ENCODE results near the gene ARMC3.
"Not testable (repeated sequence)": the region's sequence is repeated elsewhere in the genome, so short reads cannot be mapped to it uniquely, and the experiment has no call there.

ARMC3 gene

DNA sequence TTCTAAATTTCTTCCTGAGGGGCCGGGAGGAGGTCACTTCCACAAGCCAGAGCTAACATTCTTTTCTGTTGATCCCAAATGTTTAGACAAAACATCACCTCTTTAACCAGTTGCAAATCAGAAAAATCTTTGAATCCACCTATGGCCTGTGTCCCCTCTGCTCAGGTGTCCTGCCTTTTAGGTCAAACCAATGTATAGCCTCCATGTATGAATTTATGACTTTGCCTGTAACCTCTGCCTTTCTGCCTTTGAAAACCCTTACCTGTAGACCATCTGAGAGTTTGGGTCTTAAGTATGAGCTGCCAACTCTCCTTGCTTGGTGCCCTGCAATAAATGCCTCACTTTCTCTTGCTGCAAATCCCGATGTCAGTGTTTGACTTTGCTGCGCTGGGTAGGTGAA lies 123.4 kb downstream of the ARMC3 start:
- no peak for DNase-seq (ENCODE audit: low spot score)

DNA sequence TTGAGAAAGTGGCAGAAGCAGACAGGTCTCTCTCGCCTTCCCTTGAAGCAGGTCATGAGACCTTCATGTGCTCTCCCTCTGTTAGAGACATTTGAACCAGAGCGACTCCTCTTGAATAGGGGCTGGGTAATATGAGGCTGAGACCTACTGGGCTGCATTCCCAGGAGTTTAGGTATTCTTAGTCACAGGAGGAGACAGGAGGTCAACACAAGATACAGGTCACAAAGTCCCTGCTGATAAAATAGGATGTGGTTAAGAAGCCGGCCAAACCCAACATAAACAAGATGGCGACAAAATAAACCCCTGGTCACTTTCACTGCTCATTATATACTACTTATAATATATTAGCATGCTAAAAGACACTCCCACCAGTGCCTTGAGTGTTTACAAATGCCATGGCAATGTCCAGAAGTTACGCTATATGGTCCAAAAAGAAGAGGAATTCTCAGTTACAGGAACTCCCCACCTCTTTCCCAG lies 124.0 kb downstream of the ARMC3 start:
- DNase-seq (ENCODE audit: low spot score), result no peak

DNA sequence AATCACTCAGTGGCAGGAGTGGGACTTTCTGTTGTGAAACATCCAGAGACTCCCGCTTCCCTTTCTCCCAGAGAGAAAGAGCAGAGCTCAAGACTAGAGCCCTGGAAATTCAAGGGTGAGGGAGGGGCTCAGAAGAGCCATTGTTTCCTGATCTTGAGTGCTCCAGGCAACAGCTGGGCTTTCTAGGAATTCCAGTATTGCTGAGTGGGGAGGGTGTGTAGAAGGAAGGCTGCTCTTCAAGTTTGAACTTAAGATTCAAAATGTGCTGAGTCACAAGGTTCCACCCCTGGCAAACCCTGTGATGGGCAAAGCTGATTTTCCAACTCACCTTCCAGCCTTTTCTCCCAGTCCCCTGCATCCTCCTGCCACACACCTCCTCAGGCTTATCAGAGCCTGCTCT lies 125.2 kb downstream of the ARMC3 start:
- no peak for DNase-seq (ENCODE audit: low spot score)

DNA sequence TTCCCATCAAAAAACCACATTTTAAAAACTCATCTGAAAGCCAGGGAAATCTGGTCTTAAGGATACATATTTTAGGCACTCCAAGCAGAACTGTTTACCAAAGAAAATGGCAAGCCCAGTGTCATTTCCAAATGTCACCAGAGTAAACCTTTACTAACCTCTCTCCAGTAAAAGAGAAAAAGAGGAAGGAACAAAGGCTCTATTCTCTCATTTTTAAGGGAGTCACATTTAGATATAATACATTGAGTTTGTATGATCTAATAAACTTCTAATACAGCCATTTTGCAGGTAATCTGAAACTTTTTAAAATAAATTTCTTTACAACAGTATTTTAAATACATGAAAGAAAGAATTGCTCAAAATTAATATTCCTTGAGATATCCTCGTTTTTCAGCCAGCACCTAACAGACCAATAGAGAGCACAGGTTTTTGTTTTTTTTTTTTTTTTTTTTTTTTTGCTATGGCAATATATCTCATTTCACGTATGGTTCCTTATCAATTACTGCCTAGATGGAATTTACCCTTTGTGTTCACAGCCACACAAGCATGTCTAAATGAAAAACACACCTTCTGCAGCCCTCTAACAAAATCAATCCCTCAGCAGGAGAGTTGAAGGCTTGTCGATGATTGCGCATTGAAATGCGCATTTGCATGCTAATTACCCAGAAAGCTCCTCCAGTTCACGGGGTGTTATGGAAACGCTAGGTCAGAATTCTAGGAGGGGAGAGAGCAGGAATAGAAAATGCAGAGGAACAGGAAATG lies 127.8 kb downstream of the ARMC3 start:
- no peak for DNase-seq (ENCODE audit: low spot score)

DNA sequence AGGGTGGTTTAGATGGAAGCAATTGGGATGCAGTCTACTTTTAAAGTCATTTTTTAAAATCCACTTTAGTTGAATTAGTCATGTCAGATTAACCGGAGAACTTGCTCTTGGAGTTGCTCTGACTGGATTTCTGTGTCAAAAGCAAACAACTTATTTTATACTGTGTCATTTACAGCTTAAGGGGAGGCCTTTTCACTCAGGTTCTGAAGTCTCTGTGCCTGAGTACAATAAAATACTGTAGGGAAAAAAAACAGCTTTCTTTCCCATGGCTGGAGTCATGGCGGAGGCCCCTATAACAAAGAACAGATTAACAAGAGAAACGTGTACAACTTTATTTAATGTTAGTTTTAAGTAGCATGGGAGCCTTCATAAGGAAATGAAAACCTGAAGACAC lies 128.3 kb downstream of the ARMC3 start:
- no peak for DNase-seq (ENCODE audit: low spot score)

DNA sequence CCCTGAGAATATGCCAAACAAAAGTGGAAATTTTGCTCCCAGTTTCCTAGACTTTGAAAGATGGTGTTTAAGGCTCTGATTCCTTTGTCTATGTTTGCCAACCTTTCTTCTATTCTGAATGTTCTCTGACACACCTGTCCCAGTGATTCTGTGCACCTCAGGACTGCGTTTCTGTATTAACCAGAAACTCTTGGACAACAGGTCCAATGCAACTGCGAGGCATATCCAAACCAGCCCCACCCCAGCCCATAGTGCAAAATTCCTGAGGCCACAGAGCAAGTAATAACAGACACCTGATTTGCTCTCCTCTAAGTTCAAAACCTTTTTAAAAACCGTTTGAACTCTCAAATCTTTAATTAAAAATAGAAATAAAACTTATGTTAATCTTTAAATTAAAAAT lies 130.5 kb downstream of the ARMC3 start:
- DNase-seq (ENCODE audit: low spot score), result no peak

DNA sequence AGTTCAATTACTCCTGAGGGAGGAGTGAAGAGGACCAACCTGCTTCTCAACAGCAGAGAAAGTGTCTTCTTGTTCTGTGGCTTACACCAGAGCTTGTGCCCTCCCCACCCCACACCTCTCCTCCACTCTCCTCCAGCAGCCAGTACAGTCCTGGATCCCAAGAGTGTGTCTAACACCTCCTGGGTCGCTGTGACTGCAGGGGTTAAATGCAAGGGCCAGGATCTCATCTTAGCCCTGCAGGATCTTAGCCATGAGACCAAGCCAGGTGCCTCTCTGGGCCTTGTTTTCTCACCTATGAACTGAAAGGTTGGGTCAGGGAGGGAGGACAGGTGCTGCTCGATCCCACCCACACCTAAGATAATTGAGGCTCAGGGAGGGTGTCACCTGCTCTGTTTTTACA lies 133.1 kb downstream of the ARMC3 start:
- DNase-seq (ENCODE audit: low spot score), result no peak

DNA sequence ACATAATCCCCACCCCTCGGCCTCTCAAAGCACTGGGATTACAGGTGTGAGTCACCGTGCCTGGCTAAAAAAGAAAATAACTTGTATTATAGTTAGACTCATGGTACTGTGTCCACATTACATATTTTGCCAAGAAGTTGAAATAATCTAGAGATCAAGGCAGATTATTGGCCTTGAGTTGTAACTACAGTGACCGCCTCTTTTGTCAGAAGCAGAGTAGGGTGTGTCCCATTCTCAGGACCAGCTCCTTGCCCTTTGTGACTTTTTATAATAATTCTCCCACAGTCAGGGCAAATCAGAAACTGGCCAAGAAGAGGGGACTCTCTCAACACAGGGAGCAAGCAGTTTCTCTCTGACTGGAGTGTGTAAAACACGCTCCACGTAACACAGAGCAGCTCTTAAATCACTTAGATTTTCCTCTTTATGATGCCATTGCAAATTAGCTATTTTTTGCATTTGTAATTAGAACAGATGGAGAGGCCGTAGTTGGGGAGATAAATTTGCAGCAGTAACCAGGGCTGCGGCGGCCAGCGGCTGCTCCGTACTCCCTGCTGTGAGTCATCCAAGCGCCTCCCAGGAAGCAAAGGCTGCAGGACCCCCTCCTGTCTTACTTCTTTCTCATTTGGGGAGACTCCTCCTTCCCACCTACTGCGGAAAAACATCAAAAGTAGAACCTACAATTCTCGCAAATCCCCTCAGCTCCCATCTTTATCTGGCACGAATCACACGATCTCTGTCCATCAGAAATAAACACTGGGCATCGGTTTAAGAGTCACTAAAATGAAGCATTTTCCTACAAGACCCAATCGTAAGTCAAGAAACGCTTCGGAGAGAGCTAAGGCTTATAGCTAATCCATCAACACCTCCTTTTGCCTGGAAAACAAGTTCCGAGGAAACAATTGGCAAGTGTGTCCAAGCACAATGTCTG lies 135.5 kb downstream of the ARMC3 start:
- peak; percentile 64 for DNase-seq (ENCODE audit: low spot score)

DNA sequence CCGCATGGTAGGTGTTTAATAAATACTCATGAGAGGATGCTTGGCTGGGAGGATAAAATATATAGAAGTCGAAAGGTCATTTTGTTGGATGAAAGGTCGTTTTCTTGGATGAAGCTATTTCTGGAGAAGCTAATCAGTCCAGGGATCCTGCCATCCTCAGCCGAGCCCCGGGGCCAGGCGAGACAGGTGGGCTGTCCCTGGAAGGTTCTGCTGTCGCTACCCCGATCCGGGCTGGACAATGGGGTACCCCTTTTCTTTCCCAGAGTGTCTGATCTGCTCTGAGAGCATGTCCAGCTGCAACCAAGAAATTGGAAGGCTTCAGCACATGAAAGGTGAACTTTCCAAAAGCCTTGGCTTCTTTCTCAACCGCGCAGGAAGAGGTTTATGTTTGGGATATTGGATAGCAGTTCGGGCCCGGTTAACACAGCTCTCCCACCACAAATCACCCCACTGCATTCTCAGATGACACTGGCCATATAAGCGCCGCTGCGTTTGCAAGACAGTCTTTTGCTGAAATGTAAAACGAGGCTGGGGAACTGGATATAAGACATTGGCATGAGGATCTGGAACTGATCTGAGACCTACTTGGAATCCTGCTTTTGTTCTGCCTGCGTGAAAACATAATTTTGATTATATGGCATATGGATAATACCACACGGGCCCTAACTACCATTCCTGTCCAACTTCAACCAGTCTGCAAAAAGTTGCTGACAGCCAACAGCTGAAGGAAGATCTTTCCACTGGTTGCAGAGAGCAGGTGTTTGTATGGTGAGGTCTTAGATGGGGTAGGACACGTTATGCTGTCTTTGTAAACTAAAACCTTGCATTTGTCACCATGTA lies 136.3 kb downstream of the ARMC3 start:
- DNase-seq (ENCODE audit: low spot score), result no peak

DNA sequence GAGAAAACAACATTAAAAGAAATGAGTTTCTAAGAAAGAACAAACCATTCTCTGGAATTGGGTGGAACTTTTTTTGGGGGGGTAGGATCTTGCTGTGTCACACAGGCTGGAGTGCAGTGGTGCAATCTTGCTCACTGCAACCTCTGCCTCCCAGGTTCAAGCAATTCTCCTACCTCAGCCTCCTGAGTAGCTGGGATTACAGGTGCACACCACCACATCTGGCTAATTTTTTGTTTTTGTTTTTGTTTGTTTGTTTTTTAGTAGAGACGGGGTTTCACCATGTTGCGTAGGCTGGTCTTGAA lies 136.9 kb downstream of the ARMC3 start:
- not testable (repeated sequence) for DNase-seq (ENCODE audit: low spot score)

DNA sequence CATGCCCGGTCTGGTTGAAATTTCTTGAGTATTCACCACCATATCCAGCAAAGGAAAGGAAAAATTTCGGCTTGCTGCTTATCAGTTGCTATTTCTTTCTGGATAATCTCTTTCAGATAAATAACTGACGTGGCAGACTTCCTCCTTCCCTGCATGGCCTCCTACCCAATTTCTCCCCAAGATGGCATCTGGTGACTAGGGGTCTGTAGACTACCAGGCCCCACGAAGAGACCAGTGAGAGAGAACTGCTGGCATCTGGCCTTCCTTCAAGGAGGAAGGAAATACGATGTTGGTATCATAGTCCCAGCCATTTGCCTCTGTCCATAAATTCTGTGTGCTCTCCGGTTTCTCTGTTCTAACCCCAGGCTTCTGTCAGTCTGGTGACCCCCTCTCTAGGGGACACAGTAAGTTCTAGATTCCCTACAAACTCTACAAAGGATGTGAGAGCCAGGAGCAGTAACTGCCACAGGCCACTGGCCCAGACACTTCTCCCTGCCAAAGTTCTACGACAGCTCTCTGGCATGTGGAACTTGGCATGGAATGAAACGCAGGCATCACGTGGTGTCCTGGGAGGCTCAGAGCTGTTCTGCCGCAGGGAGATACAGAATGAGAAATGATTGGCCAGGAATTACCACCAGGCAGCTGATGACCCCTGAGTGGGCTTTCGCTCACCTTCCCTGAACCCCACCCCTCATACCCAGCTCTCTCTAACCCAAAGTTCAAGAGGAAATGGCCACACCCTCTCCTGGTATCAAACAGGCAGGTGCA lies 137.5 kb downstream of the ARMC3 start:
- DNase-seq (ENCODE audit: low spot score), result peak; percentile 93

DNA sequence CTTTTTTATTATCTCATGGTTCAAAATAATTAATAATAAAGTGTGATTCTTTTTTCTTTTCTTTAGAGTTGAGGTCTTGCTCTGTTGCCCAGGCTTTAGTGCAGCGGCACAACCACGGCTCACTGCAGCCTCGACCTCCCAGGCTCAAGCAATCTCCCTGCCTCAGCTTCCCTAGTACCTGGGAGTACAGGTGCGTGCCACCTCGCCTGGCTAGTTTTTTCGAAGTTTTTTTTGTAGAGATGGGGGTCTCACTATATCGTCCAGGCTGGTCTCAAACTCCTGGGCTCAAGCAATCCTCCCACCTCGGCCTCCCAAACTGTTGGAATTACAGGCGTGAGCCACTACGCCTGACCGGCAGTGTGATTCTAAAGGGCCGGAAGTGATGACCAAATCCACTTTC lies 139.5 kb downstream of the ARMC3 start:
- no peak for DNase-seq (ENCODE audit: low spot score)

DNA sequence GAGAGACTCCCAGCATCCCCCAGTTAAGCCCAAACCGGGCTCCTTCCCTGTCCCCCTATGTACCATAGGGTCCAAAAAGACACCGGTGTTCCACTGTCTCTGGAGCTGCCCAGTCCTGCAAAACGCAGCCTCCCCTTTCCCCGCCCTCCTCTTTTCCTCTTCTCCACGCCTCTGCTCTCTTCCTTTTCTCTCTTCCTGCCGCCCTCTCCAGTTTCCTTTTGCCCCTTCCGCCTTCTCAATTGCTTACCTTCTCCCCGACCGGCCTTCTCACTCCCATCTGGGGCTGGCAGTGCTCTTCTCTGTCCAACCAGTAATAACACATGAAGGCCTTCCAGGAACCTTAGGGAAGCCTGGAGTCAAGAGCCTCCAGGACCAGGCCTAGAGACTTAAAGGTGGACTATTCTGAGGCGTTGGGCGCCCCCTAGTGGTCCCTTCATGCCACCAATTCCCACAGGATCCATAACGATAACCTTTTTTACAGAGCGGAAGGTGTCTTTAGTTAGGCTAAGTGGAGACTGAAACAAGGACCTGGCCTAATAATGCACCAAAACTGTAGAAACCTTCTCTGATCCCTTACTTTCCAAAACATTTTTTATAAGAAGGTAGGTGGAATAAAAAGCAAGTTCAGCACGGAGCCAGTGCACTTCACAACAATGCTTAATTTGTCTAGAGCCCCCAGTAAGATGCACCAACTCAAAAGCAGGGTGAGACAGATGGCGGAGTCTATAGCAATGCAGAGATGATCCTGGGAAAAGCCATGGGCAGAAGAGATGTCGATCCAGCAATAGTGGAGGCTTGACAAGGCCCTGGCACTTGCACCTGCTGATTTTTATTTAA lies 140.3 kb downstream of the ARMC3 start:
- peak; percentile 76 for DNase-seq (ENCODE audit: low spot score)

DNA sequence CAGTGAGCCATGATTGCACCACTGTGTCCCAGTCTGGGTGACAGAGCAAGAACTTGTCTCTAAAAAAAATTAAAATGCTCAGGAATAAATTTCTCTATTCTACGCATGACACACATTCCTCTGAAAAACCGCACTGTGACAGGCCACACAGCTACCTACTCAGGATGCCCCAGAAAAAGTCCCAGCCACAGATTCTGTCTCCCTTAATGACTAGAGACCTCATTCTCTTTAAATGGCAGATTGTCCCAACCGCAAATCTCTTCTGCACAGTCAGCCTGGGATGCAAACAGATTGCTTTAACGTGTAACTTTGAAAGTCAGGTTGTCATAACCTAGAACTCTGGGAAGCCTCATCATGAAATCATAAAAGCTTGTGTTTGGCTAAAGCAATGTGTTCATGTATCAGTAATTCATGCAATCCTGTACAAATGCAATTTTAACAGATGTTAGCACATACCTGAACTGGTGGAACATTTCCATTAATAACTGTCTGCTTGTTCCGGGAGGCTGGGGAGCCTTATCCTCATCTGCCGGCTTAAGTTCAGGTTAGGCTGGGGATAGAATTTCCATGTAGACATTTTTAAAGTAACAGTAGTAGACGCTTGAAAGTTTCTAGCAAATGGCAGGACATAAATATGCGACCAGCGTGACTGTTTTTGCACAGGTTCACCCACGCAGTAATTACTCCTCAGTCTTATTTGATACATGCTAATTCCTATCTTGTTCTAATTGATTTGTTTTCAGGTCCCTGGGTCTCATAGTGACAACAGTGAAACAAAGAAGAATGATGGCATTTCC lies 141.4 kb downstream of the ARMC3 start:
- DNase-seq (ENCODE audit: low spot score), result no peak

DNA sequence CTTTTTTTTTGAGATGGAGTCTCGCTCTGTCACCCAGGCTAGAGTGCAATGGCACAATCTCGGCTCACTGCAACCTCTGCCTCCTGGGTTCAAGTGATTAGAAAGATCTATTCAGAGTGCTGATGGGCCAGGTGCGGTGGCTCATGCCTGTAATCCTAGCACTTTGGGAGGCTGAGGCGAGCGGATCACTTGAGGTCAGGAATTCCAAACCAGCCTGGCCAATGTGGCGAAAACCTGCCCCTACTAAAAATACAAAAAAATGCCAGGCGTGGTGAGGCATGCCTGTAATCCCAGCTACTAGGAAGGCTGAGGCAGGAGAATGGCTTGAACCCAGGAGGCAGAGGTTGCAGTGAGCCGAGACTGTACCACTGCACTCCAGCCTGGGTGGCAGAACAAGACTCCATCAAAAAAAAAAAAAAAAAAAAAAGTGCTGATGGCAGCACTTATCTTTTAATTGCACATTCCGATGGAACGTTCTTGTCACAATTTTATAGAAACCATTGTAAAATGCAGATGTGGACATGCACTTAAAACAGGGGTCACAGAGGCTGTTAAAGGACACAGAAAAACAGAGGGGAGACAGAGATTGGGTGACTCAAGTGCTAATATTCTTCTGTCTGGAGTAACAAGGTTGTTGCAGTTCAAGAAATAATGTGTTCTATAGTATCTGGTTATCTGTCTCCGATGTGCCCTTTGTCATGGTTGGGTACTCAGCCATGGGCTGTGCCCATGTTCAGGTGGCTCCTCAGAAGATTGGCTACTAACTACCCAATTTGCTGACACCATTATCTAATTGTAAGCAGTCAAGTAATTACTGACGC lies 142.4 kb downstream of the ARMC3 start:
- not testable (repeated sequence) for DNase-seq (ENCODE audit: low spot score)

DNA sequence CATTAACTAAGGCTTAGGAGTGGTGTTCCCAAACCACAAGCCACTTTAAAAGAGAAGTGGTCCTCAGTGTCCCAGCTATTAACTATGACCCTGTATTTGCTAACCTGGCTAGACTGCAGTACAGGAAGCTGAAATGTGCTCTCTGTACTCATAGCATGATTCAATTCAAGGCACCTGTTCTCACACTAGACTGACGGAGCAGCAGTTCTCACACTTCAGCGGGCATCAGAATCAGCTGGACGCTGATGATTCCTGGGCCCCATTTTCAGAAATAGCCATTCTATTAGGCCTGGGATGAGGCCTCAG lies 143.0 kb downstream of the ARMC3 start:
- DNase-seq (ENCODE audit: low spot score), result no peak

DNA sequence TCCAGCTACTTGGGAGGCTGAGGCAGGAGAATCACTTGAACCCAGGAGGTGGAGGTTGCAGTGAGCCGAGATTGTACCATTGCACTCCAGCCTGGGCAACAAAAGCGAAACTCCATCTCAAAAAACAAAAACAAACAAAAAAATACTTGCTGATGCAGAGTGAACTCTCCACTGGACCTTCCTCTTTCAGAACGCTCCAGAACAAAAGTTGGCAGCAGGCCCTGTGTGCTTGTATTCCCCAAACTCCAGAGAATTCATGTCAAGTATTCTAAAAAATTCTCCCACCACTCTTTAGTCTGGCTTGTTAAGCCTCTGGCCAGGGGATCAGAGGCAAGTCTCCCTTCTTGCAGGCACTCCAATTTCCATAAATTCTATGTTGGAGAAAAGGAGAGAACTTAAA lies 144.7 kb downstream of the ARMC3 start:
- not testable (repeated sequence) for DNase-seq (ENCODE audit: low spot score)

DNA sequence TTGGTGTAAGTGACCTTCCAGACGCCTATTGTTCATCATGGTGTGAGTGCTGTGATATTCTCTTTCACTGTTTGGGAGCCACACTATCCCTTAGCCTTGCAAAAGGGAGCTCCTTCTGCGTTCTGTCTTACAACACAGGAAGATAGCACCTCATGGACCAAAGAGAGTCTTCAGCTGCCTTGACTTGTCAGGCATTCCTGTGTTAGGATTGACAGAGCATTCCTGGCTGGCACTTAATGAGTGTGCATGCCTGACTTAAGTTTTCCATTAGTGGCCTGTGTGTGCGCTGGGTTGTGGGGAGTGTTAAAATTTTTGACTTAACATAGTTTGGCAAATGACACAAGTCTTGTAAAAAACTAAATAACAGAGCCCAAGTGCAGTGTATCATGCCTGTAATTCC lies 145.7 kb downstream of the ARMC3 start:
- no peak for DNase-seq (ENCODE audit: low spot score)

DNA sequence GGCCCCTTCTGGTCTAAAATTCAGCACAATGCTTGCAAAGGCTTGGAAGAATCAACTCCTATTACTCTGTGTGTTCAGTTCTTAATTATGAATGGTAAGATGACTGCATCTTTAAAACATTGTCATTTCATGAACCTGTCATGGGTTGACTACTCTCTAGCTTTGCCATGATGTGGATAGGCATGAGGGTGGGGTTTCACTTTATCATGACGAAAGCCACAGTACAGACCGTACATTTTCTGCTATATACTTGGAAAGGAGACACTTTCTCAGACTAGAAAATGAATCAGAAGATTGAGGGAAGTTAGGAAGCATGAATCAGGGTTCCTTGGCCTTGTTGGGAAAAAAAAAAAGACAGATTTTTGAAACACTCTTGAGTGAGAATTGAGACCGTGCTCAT lies 147.8 kb downstream of the ARMC3 start:
- DNase-seq (ENCODE audit: low spot score), result no peak
